ENCODE measurements around the gene GPR32. TPM values are rescaled to one million over a fixed set of nuclear protein-coding genes. Genes with fewer than 3 reads are reported as not detected.
"Not testable (repeated sequence)": the region's sequence is repeated elsewhere in the genome, so short reads cannot be mapped to it uniquely, and the experiment has no call there.

Gene GPR32
- total RNA-seq, 4 donors from 2014 or later: not detected

DNA sequence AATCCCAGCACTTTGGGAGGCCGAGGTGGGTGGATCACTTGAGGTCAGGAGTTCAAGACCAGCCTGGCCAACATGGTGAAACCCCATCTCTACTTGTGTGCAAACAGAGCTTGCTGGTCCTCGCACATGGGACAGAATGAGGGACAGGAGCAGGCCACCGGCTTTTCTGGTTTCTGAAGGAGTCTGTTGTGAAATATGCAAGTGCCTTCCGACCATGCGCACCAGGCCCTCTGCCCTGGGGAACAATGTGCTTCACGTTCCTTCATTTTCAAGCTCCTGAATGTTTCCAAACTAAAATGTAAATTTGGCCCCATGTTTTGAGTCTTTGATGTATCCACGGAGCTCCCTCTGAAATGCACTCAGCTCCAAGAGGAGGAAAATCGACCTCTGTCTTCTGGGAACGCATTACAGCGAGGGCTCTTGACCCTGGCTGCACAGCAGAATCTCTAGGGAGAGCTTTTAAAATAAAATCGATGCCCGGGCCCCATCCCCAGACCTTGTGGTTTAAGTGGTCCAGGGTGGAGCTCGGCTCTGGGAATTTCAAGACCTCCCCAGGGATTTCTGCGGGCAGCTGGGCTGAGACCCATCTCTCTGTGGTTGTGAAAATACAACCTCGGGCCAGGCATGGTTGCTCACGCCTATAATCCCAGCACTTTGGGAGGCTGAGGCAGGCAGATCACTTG is 10.6 kb downstream of the GPR32 start:
- H3K4me3 ChIP-seq: no peak overlapping the region
- no peak for ATAC-seq
- H3K27me3 ChIP-seq: peaks cover 81% of the 10 kb centered on the region
- 53 to 63% methylated on average over 2 to 5 of the region's 16 CpGs for WGBS, 2 donors (ENCODE audit: low coverage in 1 of 2)
- peaks cover 0 to 13% (median 0%) of the 10 kb centered on the region in 3 donors for H3K9me3 ChIP-seq
- H3K27ac ChIP-seq: no peak overlapping the region
- peaks cover 0 to 5% (median 0%) of the 10 kb centered on the region in 3 donors for H3K4me1 ChIP-seq
- TF ChIP-seq POLR2A (IDR thresholded peaks at IDR 0.05) (no peak), POLR2AphosphoS5 (IDR thresholded peaks at IDR 0.05) (no peak), CTCF (IDR thresholded peaks at IDR 0.05) (no peak), EP300 (IDR thresholded peaks at IDR 0.05) (no peak)
- no peaks in the 10 kb centered on the region for H3K36me3 ChIP-seq

DNA sequence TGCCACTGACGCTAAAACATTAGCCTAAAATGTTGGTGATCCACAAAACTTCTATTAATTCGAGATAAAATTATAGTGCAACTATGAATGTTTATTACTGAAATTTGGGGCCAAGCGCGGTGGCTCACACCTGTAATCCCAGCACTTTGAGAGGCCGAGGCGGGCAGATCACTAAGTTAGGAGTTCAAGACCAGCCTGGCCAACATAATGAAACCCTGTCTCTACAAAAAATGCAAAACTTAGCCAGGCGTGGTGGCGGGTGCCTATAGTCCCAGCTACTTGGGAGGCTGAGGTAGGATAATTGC is 13.5 kb downstream of the GPR32 start:
- not testable (repeated sequence) for H3K4me1 ChIP-seq, ATAC-seq, H3K27ac ChIP-seq, H3K4me3 ChIP-seq, H3K9me3 ChIP-seq, H3K36me3 ChIP-seq
- peaks cover 60% of the 10 kb centered on the region for H3K27me3 ChIP-seq
- WGBS, 2 donors (ENCODE audit: low coverage in 1 of 2): 26 to 32% methylated on average over 8 of the region's 8 CpGs

DNA sequence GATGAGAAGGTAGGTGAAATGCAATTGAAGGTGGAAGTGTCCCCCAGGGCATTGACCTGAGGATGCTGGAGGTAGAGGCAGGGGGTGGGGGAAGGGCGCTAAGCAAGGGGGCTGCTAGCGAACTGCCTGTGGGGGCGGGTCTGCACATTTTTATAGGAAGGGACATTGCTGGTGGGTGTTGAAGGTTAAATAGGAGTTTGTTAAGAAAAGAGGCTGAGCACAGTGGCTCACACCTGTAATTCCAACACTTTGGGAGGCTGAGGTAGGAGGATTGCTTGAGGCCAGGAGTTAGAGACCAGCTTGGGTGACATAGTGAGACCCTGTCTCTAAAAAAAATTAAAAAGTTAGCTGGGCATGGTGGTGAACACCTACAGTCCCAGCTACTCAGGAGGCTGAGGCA is 14.4 kb downstream of the GPR32 start:
- Histone ChIP-seq H3K36me3 (no peaks in the 10 kb centered on the region), H3K9me3 (no peaks in the 10 kb centered on the region), H3K4me3 (no peak overlapping the region), H3K27me3 (peaks cover 59% of the 10 kb centered on the region), H3K4me1 (peaks cover 0 to 5% (median 0%) of the 10 kb centered on the region in 3 donors), H3K27ac (no peak overlapping the region)
- no peak for ATAC-seq
- WGBS, 2 donors (ENCODE audit: low coverage in 1 of 2): 76% methylated on average over 2 of the region's 3 CpGs; no CpG with 5 or more reads in 1 of the 2 donors
- no peak for TF ChIP-seq POLR2AphosphoS5 (IDR thresholded peaks at IDR 0.05)

DNA sequence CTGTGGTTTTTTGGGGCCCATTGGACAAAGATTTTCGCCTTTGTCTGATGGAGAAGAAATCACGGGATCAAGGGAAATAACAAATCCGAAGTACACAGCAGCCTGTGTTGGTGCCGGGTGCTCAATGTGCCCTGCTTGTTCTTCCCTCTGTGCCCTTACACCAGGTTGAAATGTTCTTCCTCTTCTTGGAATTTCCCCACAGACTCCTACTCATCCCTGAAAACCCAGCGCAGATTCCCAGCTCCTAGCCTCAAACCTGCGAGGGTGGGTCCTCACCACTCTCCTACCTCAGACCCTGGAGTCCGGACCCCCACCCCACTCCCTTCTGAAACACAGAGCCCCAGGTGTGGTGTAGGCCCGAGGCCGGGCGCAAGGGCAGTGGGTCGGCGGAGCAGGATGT is 15.1 kb downstream of the GPR32 start:
- Histone ChIP-seq H3K4me1 (peaks cover 0 to 5% (median 0%) of the 10 kb centered on the region in 3 donors), H3K36me3 (no peaks in the 10 kb centered on the region), H3K27ac (no peak overlapping the region), H3K9me3 (no peaks in the 10 kb centered on the region), H3K4me3 (no peak overlapping the region), H3K27me3 (peaks cover 59% of the 10 kb centered on the region)
- TF ChIP-seq CTCF (IDR thresholded peaks at IDR 0.05): no peak
- TF ChIP-seq POLR2AphosphoS5 (IDR thresholded peaks at IDR 0.05): no peak
- no peak for TF ChIP-seq POLR2A (IDR thresholded peaks at IDR 0.05)
- no peak for TF ChIP-seq EP300 (IDR thresholded peaks at IDR 0.05)
- ATAC-seq: no peak
- 79 to 86% methylated on average over 2 to 6 of the region's 12 CpGs for WGBS, 2 donors (ENCODE audit: low coverage in 1 of 2)

- no peaks in the 10 kb centered on the region for H3K4me1 ChIP-seq
- no peak within 1 kb of the TSS for H3K4me3 ChIP-seq
- peaks cover 60% of the 10 kb centered on the region for H3K27me3 ChIP-seq
- no peak for ATAC-seq
- no peaks in the 10 kb centered on the region for H3K9me3 ChIP-seq
- no peak within 1 kb of the TSS for H3K27ac ChIP-seq
- no peak for TF ChIP-seq POLR2A (IDR thresholded peaks at IDR 0.05)
- no peak for TF ChIP-seq EP300 (IDR thresholded peaks at IDR 0.05)
- TF ChIP-seq CTCF (IDR thresholded peaks at IDR 0.05): no peak
- TF ChIP-seq POLR2AphosphoS5 (IDR thresholded peaks at IDR 0.05): no peak
- peaks cover 0 to under 1% of the 10 kb centered on the region in 2 donors for H3K36me3 ChIP-seq
- WGBS, 2 donors (ENCODE audit: low coverage in 1 of 2): no CpG with 5 or more reads among the region's 15 CpGs
Measured at GRCh38 chr19:50790396-50790795, 20.1 kb downstream of the GPR32 start, which contains the start of gene ACP4. Gene ACP4, plus strand, starts transcription at chr19:50790415. Its CDS starts 0 bp downstream, at chr19:50790415.

DNA sequence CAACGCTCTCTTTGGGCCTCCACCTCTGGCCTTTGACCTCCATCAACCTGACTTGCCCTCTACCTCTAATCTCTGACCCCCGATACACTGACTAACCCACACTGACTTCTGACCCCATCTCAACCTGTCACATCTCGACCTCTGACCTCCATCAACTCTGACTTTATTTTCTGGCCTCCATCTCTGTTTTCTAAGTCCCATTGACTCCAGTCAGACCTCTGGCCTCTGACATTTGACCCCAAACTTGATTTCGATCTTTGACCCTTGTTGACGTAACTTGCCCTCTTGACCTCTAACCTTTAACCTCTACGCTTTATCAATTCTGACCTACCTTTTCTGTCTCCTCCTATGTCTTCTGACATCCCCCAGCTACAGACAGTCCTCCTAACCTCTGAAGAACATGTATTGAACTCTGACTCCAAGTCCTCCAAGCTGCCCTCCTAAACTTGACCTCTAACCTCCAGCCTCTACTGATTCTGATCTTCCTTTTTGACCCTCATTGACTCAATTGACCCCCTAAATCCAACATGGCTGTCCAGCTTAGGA is 20.7 kb downstream of the GPR32 start:
- 71 to 76% methylated on average over 6 of the region's 6 CpGs for WGBS, 2 donors (ENCODE audit: low coverage in 1 of 2)
- TF ChIP-seq CTCF (IDR thresholded peaks at IDR 0.05) (no peak), EP300 (IDR thresholded peaks at IDR 0.05) (no peak), POLR2A (IDR thresholded peaks at IDR 0.05) (no peak), POLR2AphosphoS5 (IDR thresholded peaks at IDR 0.05) (no peak)
- no peak for ATAC-seq
- Histone ChIP-seq H3K4me3 (no peak overlapping the region), H3K36me3 (peaks cover 0 to 6% of the 10 kb centered on the region in 2 donors), H3K9me3 (no peaks in the 10 kb centered on the region), H3K27ac (no peak overlapping the region), H3K4me1 (no peaks in the 10 kb centered on the region), H3K27me3 (peaks cover 54% of the 10 kb centered on the region)

Measured in gastroesophageal sphincter (tissue), 4 donors.